Stimulated activated CD8-positive, alpha-beta memory T cell treated with anti-CD3 and anti-CD28 coated beads, Interleukin-4, amount 100 ng/mL, for 48 hours (primary cell): ENCODE results near the gene EXOC3L1.

Source experiments
- DNase-seq: peaks from one replicate; pipeline ENCODE4 v3.0.0-alpha.2; 2020

EXOC3L1 gene

DNA sequence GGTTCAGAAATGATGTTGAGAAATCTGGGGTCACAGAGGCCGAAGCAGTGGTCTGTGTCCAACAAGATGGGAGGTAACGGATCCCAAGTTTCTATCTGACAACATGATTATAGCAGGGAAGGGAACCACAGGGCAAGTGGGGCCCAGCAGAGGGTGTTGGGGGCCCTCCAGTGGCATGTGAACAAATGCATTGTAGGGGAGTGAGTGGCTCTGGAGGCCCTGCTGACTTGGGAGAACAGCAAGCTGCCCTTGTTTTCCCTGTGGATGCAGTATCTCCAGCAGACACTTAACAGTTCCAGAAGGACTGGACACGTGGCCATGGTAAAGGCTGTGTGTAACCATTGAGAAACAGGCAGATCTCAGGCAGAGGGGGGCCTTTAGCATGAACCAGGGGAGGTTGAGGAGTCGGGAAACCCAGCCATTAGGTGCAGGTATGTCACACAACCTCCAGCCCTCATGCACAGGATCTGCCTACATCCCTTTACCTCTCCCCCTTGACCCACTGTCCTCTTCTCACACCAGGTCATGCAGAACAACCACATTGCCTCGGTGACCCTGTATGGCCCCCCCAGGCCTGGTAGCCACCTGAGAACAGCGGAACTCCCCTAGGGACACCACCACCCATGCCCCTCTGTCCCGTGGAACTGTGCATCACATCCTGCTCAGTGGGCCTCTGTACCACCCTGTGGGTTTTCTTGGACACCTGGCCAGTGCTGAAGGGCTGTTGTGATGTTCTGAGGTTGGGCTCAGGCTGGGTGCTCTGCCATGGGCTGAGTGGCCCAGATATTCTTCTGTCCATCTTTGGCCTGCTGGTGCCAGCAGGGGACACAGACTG, 43.2 kb downstream of the EXOC3L1 start:
- no peak for DNase-seq

DNA sequence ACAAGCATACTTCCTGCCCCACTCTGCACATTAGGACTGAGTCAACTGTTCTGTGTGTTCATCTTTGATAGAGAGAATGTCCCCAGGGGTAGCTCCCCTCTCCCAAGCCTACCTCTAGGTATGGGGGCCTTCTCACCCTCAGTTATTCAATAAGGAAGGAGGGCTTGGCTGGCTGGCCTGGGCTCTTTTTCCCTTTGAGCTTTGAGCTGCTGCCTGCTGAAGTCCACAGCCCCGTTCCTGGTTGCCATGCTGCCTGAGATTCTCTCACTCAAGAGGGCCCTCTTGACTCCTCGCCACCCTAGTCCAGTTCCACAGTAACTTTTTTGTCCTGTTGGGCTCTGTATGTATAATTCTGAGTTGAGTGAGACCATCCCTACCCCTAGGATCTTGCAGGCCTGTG, 44.2 kb downstream of the EXOC3L1 start:
- no peak for DNase-seq

DNA sequence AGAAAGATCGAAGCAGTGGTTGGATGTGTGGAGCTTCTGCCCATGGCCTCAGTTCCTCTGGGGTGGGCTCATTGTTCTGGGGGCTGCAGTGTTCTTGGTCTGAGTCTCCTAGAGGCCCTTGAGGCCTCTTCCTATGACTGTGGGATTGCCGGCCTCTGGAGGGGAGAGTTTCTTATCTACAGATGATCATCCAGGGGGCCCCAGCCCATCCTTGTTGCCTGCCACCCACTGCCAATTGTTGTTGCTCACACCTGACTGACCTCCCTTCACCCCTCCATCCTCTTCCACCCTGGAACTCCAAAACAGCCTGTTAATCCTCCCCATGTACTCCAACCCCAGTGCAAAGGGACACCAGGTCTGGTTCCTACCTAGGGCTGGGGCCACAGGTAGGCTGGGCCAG, 45.0 kb downstream of the EXOC3L1 start:
- DNase-seq: no peak

DNA sequence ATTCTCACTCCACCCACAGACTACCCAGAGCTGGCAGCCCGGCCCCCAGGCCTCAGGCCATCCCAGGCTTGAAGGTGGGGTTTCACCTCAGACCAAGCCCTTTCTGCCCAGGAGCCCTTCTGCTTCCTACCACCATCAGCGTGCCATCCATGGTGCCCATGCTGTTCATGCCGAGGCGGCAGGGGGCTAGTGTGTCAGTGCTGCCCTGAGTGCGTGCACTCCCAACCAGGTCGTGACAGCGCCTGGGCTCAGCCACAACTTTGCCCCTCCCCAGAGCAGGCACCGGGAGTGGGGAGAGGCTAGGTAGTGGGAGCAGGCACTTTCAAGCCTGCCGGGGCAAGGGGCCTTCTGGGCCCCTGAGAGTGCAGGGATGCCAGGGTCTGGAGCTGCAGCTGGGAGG, 47.6 kb downstream of the EXOC3L1 start:
- DNase-seq: no peak

DNA sequence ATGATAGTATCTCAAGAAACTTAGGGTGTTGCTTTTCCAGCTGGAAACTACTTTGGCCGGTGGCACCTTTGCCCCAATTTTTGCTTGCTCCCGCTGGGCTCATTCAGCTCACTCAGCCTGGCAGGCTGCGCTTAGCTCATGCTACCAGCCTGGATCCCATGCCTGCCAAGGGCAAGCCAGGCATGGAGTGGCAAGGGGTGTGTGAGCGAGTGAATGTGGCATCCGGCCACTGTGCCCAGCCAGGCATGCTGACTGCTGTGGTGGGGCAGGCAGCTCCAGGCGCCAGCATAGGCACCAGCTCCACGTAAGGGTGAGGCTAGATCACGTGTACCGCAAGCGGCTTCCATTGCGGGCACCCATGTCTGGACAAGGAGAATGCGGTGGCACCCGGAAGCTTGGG, 48.5 kb downstream of the EXOC3L1 start:
- DNase-seq: no peak

DNA sequence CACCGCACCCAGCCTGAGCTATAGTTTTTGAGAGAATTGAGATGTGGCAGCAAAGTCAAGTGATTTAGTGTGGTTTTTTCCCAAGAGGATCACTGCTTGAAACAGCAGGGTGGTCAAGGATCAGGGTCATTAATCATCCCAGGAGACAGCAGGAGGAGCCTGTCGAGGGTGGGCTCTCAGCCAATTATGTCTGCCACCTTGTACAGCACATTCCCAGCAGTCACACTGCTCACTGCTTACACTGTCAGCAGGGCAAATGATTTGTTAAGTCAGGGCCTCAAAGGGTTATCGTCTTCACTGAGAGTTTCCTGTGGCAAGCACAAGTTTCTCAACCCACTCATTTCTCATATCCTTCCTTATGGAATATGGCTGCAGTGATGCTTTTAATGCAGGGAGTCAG, 52.3 kb downstream of the EXOC3L1 start:
- no peak for DNase-seq
